ENCODE measurements around the gene FOXI3. TPM values are rescaled to one million over a fixed set of nuclear protein-coding genes. Genes with fewer than 3 reads are reported as not detected.
"Not testable (repeated sequence)": the region's sequence is repeated elsewhere in the genome, so short reads cannot be mapped to it uniquely, and the experiment has no call there.

FOXI3 gene
- total and polyA plus RNA-seq, 11 donors = not detected

GRCh38 chr2:88442061-88442460 is 10.4 kb downstream of the FOXI3 start:
- no peak for TF ChIP-seq POLR2A (IDR thresholded peaks at IDR 0.05)
- no peak for TF ChIP-seq CTCF (IDR thresholded peaks at IDR 0.05)
- intact Hi-C loops (cut with DNase I) = no loop called here
- peaks cover 0 to 65% (median 11%) of the 10 kb centered on the region in 9 donors for H3K27me3 ChIP-seq

GRCh38 chr2:88437010-88437409 is 15.5 kb downstream of the FOXI3 start:
- no peaks in the 10 kb centered on the region for H3K36me3 ChIP-seq
- TF ChIP-seq CTCF (IDR thresholded peaks at IDR 0.05) = no peak
- no peak for TF ChIP-seq POLR2A (IDR thresholded peaks at IDR 0.05)
- H3K9me3 ChIP-seq = peaks cover 0 to 3% (median 0%) of the 10 kb centered on the region in 12 donors
- 75 to 87% (median 81%) methylated on average over 4 of the region's 4 CpGs for WGBS, 4 donors
- intact Hi-C loops (cut with DNase I) = no loop called here
- peaks cover 0 to 30% (median 0%) of the 10 kb centered on the region in 9 donors for H3K27me3 ChIP-seq
- H3K4me1 ChIP-seq = no peaks in the 10 kb centered on the region
- DNase-seq (no peak), ATAC-seq (no peak)
- no peak overlapping the region for H3K4me3 ChIP-seq
- no peak overlapping the region for H3K27ac ChIP-seq

More at GRCh38 chr2:88442061-88442460, 10.4 kb downstream of the FOXI3 start:
- no peaks in the 10 kb centered on the region for H3K4me1 ChIP-seq
- 72 to 86% (median 82%) methylated on average over 5 of the region's 5 CpGs for WGBS, 4 donors
- no peaks in the 10 kb centered on the region for H3K9me3 ChIP-seq
- no peaks in the 10 kb centered on the region for H3K36me3 ChIP-seq
- H3K4me3 ChIP-seq = no peak overlapping the region
- no peak for DNase-seq
- H3K27ac ChIP-seq = no peak overlapping the region
- no peak for ATAC-seq

- intact Hi-C loops (cut with DNase I) = no loop called here
- ATAC-seq (no peak), DNase-seq (no peak)
- Histone ChIP-seq H3K4me1 (no peaks in the 10 kb centered on the region), H3K4me3 (no peak overlapping the region), H3K27ac (no peak overlapping the region), H3K9me3 (peaks cover 0 to 6% (median 0%) of the 10 kb centered on the region in 12 donors), H3K36me3 (no peaks in the 10 kb centered on the region), H3K27me3 (no peaks in the 10 kb centered on the region)
- no peak for TF ChIP-seq POLR2A (IDR thresholded peaks at IDR 0.05)
- TF ChIP-seq CTCF (IDR thresholded peaks at IDR 0.05) = no peak
- 65 to 78% (median 74%) methylated on average over 7 of the region's 7 CpGs for WGBS, 4 donors
Observed at GRCh38 chr2:88429929-88430328, 22.6 kb downstream of the FOXI3 start.

- H3K27me3 ChIP-seq = peaks cover 0 to 13% (median 0%) of the 10 kb centered on the region in 9 donors
- ATAC-seq (no peak), DNase-seq (no peak)
- H3K4me1 ChIP-seq = no peaks in the 10 kb centered on the region
- H3K36me3 ChIP-seq = no peaks in the 10 kb centered on the region
- intact Hi-C loops (cut with DNase I) = no loop called here
- TF ChIP-seq CTCF (IDR thresholded peaks at IDR 0.05) = no peak
- H3K9me3 ChIP-seq = no peaks in the 10 kb centered on the region
- no peak overlapping the region for H3K4me3 ChIP-seq
- 50 to 70% (median 65%) methylated on average over 2 of the region's 2 CpGs for WGBS, 4 donors
- no peak overlapping the region for H3K27ac ChIP-seq
Observed at GRCh38 chr2:88423733-88424132, 28.8 kb downstream of the FOXI3 start.

GRCh38 chr2:88419051-88419450 is 33.4 kb downstream of the FOXI3 start:
- H3K36me3 ChIP-seq; H3K4me1 ChIP-seq; ATAC-seq; intact Hi-C loops (cut with DNase I); H3K27ac ChIP-seq; H3K4me3 ChIP-seq; DNase-seq; H3K9me3 ChIP-seq: not testable (repeated sequence)
- H3K27me3 ChIP-seq = peaks cover 0 to 34% (median 5%) of the 10 kb centered on the region in 9 donors
- WGBS, 4 donors = 83 to 89% (median 85%) methylated on average over 9 of the region's 9 CpGs

Measured in heart left ventricle (tissue), 16 donors.